Suprapubic skin (tissue), 4 donors: ENCODE measurements around the gene ARF5.

Source experiments
- CTCF ChIP-seq, 2 donors: fragments of 200-600 bp in 1 of 2; fragments of 450-650 bp in 1 of 2; sonication (generic) in 1 of 2; IDR thresholded peaks; one replicate each; pipeline ENCODE4 v1.5.1; 2016 to 2019; ENCODE audit warnings: antibody characterized with exemption in 2 of 2, mild to moderate bottlenecking in 1 of 2, moderate library complexity in 1 of 2
- EP300 ChIP-seq: sonication (generic); formaldehyde crosslinking; IDR thresholded peaks from one replicate; pipeline ENCODE4 v1.6.1; 2017; ENCODE audit warnings: antibody characterized with exemption
- POLR2A ChIP-seq, 2 donors: fragments of 450-650 bp; IDR thresholded peaks; one replicate each; pipeline ENCODE4 v1.6.1; 2017; ENCODE audit warnings: antibody characterized with exemption in 2 of 2, mild to moderate bottlenecking in 2 of 2, moderate library complexity in 2 of 2
- POLR2AphosphoS5 ChIP-seq, 3 donors: sonication (generic); formaldehyde crosslinking; IDR thresholded peaks; one replicate each; pipeline ENCODE4 v1.6.1; 2017; ENCODE audit warnings: antibody characterized with exemption in 3 of 3

- TF ChIP-seq CTCF (IDR thresholded peaks at IDR 0.05): no peak
- TF ChIP-seq POLR2A (IDR thresholded peaks at IDR 0.05): no peak
- TF ChIP-seq POLR2AphosphoS5 (IDR thresholded peaks at IDR 0.05): no peak
- no peak for TF ChIP-seq EP300
These were observed 40.2 kb downstream of the ARF5 start for GRCh38 chr7:127628445-127628844.
